T-helper 22 cell (primary cell): ENCODE results near the gene KRT79.

ENCODE experiments used
- DNase-seq: peaks from one replicate; pipeline ENCODE4 v3.0.0-alpha.2; 2020; ENCODE audit warnings: low read depth

KRT79 gene

GRCh38 chr12:52788876-52789636 is 45.1 kb downstream of the KRT79 start:
- no peak for DNase-seq

- DNase-seq: no peak
Measured at GRCh38 chr12:52788192-52788875, 45.8 kb downstream of the KRT79 start.

GRCh38 chr12:52787324-52788191 is 46.6 kb downstream of the KRT79 start:
- DNase-seq: no peak

GRCh38 chr12:52784909-52785308 is 49.2 kb downstream of the KRT79 start:
- DNase-seq: no peak

GRCh38 chr12:52783563-52784316 is 50.4 kb downstream of the KRT79 start:
- DNase-seq: no peak

GRCh38 chr12:52782502-52782901 is 51.6 kb downstream of the KRT79 start:
- no peak for DNase-seq

GRCh38 chr12:52781399-52782082 is 52.6 kb downstream of the KRT79 start:
- no peak for DNase-seq

- no peak for DNase-seq
Measured at GRCh38 chr12:52779914-52780313, 54.2 kb downstream of the KRT79 start.

- DNase-seq: no peak
Measured at GRCh38 chr12:52778833-52779232, 55.3 kb downstream of the KRT79 start.

GRCh38 chr12:52777566-52777965 is 56.5 kb downstream of the KRT79 start:
- no peak for DNase-seq

GRCh38 chr12:52776913-52777395 is 57.2 kb downstream of the KRT79 start, which contains the start of gene KRT76:
KRT76 (minus strand) TSS chr12:52777345; CDS start chr12:52777291, 54 bp downstream.
- no peak for DNase-seq

- no peak for DNase-seq
Measured at GRCh38 chr12:52776435-52776834, 57.7 kb downstream of the KRT79 start.

GRCh38 chr12:52774629-52775250 is 59.4 kb downstream of the KRT79 start:
- no peak for DNase-seq

- DNase-seq: no peak
Measured at GRCh38 chr12:52772772-52773171, 61.3 kb downstream of the KRT79 start.

- no peak for DNase-seq
Measured at GRCh38 chr12:52772188-52772587, 61.9 kb downstream of the KRT79 start.

- DNase-seq: no peak
Measured at GRCh38 chr12:52771505-52771904, 62.6 kb downstream of the KRT79 start.
